Large intestine (tissue), 3 donors: ENCODE measurements around the gene LNX2. TPM values are rescaled to one million over a fixed set of nuclear protein-coding genes. Genes with fewer than 3 reads are reported as not detected.

Experiments used
- DNase-seq, 2 donors: peaks; one replicate each; pipeline versions ENCODE4 v3.0.0 to v3.0.0-alpha.2; 2013
- H3K27ac ChIP-seq: one replicate; pipeline ENCODE4 v1.5.1; 2013; ENCODE audit warnings: low read length
- H3K27me3 ChIP-seq: 2 replicates; pipeline ENCODE4 v1.6.1; 2013; ENCODE audit warnings: low read length; ENCODE audit not compliant: control insufficient read depth, insufficient read depth
- H3K36me3 ChIP-seq: 2 replicates; pipeline ENCODE4 v1.6.1; 2013; ENCODE audit warnings: low read length; ENCODE audit not compliant: control insufficient read depth, insufficient read depth
- H3K4me1 ChIP-seq: one replicate; pipeline ENCODE4 v1.6.1; 2013; ENCODE audit warnings: low read length; ENCODE audit not compliant: control insufficient read depth, insufficient read depth
- H3K4me3 ChIP-seq: one replicate; pipeline ENCODE4 v1.5.1; 2013; ENCODE audit warnings: low read length
- H3K9me3 ChIP-seq: one replicate; pipeline ENCODE4 v1.6.1; 2013; ENCODE audit warnings: mild to moderate bottlenecking, low read depth, low read length, moderate library complexity; ENCODE audit not compliant: control insufficient read depth
- WGBS: methylation state at CpG from one replicate; pipeline ENCODE4 v1.1.5; 2013; ENCODE audit warnings: low lambda C conversion rate; ENCODE audit not compliant: insufficient coverage; 5-methylcytosine and 5-hydroxymethylcytosine counted together
- polyA plus RNA-seq: library from polyadenylated mRNA; unstranded; fragments of 120-200 nt; gene quantifications from one replicate; pipeline ENCODE4 v1.2.1, GENCODE V29; 2013

LNX2 gene
- polyA plus RNA-seq, 1 donor, result 25.3 TPM

GRCh38 chr13:27572234-27572901 is 48.0 kb downstream of the LNX2 start:
- Histone ChIP-seq H3K27ac (no peak overlapping the region), H3K27me3 (no peaks in the 10 kb centered on the region), H3K4me1 (no peaks in the 10 kb centered on the region), H3K4me3 (no peak overlapping the region), H3K36me3 (peaks cover 19% of the 10 kb centered on the region), H3K9me3 (no peaks in the 10 kb centered on the region)
- DNase-seq, result no peak

GRCh38 chr13:27570906-27571305 is 49.4 kb downstream of the LNX2 start:
- H3K4me1 ChIP-seq, result no peaks in the 10 kb centered on the region
- WGBS, result no CpG with 5 or more reads among the region's 1 CpG
- DNase-seq, result no peak
- H3K9me3 ChIP-seq, result no peaks in the 10 kb centered on the region
- H3K27ac ChIP-seq, result no peak overlapping the region
- no peak overlapping the region for H3K4me3 ChIP-seq
- H3K27me3 ChIP-seq, result no peaks in the 10 kb centered on the region
- H3K36me3 ChIP-seq, result peaks cover 32% of the 10 kb centered on the region

GRCh38 chr13:27569405-27569804 is 50.9 kb downstream of the LNX2 start:
- no peaks in the 10 kb centered on the region for H3K4me1 ChIP-seq

GRCh38 chr13:27565818-27566217 is 54.5 kb downstream of the LNX2 start:
- H3K9me3 ChIP-seq, result no peaks in the 10 kb centered on the region
- H3K27ac ChIP-seq, result no peak overlapping the region
- WGBS, result 90% methylated on average over 2 of the region's 3 CpGs
- no peaks in the 10 kb centered on the region for H3K27me3 ChIP-seq
- peaks cover 48% of the 10 kb centered on the region for H3K36me3 ChIP-seq
- H3K4me1 ChIP-seq, result no peaks in the 10 kb centered on the region
- DNase-seq, result no peak
- no peak overlapping the region for H3K4me3 ChIP-seq

More at GRCh38 chr13:27569405-27569804, 50.9 kb downstream of the LNX2 start:
- H3K9me3 ChIP-seq, result no peaks in the 10 kb centered on the region
- H3K36me3 ChIP-seq, result peaks cover 37% of the 10 kb centered on the region
- H3K27me3 ChIP-seq, result no peaks in the 10 kb centered on the region
- H3K4me3 ChIP-seq, result no peak overlapping the region
- no CpG with 5 or more reads among the region's 4 CpGs for WGBS
- no peak for DNase-seq
- H3K27ac ChIP-seq, result no peak overlapping the region

GRCh38 chr13:27562457-27562856 is 57.9 kb downstream of the LNX2 start:
- Histone ChIP-seq H3K27ac (no peak overlapping the region), H3K4me1 (no peaks in the 10 kb centered on the region), H3K4me3 (no peak overlapping the region), H3K27me3 (no peaks in the 10 kb centered on the region), H3K36me3 (peaks cover 39% of the 10 kb centered on the region), H3K9me3 (no peaks in the 10 kb centered on the region)
- no peak for DNase-seq
- 100% methylated on average over 1 of the region's 11 CpGs for WGBS

- no peaks in the 10 kb centered on the region for H3K27me3 ChIP-seq
- H3K4me1 ChIP-seq, result no peaks in the 10 kb centered on the region
- WGBS, result no CpG with 5 or more reads among the region's 2 CpGs
- H3K27ac ChIP-seq, result no peak overlapping the region
- no peaks in the 10 kb centered on the region for H3K9me3 ChIP-seq
- no peak overlapping the region for H3K4me3 ChIP-seq
- peaks cover 31% of the 10 kb centered on the region for H3K36me3 ChIP-seq
- DNase-seq, result no peak
Measured at GRCh38 chr13:27559719-27560118, 60.6 kb downstream of the LNX2 start.

- WGBS, result no CpG with 5 or more reads among the region's 2 CpGs
- peaks cover 11% of the 10 kb centered on the region for H3K4me1 ChIP-seq
- H3K27ac ChIP-seq, result no peak overlapping the region
- no peaks in the 10 kb centered on the region for H3K27me3 ChIP-seq
- H3K9me3 ChIP-seq, result no peaks in the 10 kb centered on the region
- DNase-seq, result no peak
- H3K4me3 ChIP-seq, result no peak overlapping the region
- H3K36me3 ChIP-seq, result peaks cover 39% of the 10 kb centered on the region
Measured at GRCh38 chr13:27556109-27556508, 64.2 kb downstream of the LNX2 start.

GRCh38 chr13:27551562-27551961 is 68.8 kb downstream of the LNX2 start:
- WGBS, result 31% methylated on average over 3 of the region's 4 CpGs
- Histone ChIP-seq H3K36me3 (peaks cover 46% of the 10 kb centered on the region), H3K9me3 (no peaks in the 10 kb centered on the region), H3K4me1 (peaks cover 30% of the 10 kb centered on the region), H3K27ac (peak overlapping the region; percentile 52), H3K27me3 (no peaks in the 10 kb centered on the region), H3K4me3 (no peak overlapping the region)
- DNase-seq, result peak in 1 of 2 donors; percentile 44

- 33% methylated on average over 1 of the region's 8 CpGs for WGBS
- peak; percentile 82 to 88 for DNase-seq
- Histone ChIP-seq H3K4me1 (peaks cover 30% of the 10 kb centered on the region), H3K27ac (peak overlapping the region; percentile 52), H3K36me3 (peaks cover 42% of the 10 kb centered on the region), H3K4me3 (no peak overlapping the region), H3K9me3 (no peaks in the 10 kb centered on the region), H3K27me3 (no peaks in the 10 kb centered on the region)
Measured at GRCh38 chr13:27549406-27549981, 70.8 kb downstream of the LNX2 start.

- Histone ChIP-seq H3K27me3 (no peaks in the 10 kb centered on the region), H3K27ac (no peak overlapping the region), H3K4me1 (no peaks in the 10 kb centered on the region), H3K36me3 (peaks cover 10% of the 10 kb centered on the region), H3K4me3 (no peak overlapping the region), H3K9me3 (no peaks in the 10 kb centered on the region)
- no CpG with 5 or more reads among the region's 3 CpGs for WGBS
- no peak for DNase-seq
Measured at GRCh38 chr13:27542220-27542619, 78.1 kb downstream of the LNX2 start.

- H3K4me3 ChIP-seq, result no peak overlapping the region
- H3K9me3 ChIP-seq, result no peaks in the 10 kb centered on the region
- no peak for DNase-seq
- H3K27me3 ChIP-seq, result no peaks in the 10 kb centered on the region
- no peaks in the 10 kb centered on the region for H3K4me1 ChIP-seq
- H3K27ac ChIP-seq, result no peak overlapping the region
- H3K36me3 ChIP-seq, result peaks cover 10% of the 10 kb centered on the region
- WGBS, result 90% methylated on average over 2 of the region's 3 CpGs
Measured at GRCh38 chr13:27541386-27541785, 78.9 kb downstream of the LNX2 start.
